HG02798 (cell line): ENCODE results near the gene DCDC1.

ENCODE experiments used
- ATAC-seq: cut with Tn5 transposase; IDR thresholded peaks from one replicate; pipeline ENCODE4 v1.9.1; 2021; ENCODE audit warnings: mild to moderate bottlenecking; ENCODE audit not compliant: unreplicated experiment, poor library complexity

Gene DCDC1

GRCh38 chr11:31369348-31370329, at the start of gene DCDC1, which contains the start of gene DNAJC24:
Gene DCDC1 (minus strand): TSS chr11:31369739. CDS start chr11:31328280, 41,459 bp downstream.
Gene DNAJC24 (plus strand): TSS chr11:31369860. CDS start chr11:31370749, 889 bp downstream.
- peak; percentile 99 for ATAC-seq

- ATAC-seq, result no peak
Observed at GRCh38 chr11:31419138-31419537, 49.6 kb upstream of the DCDC1 start.

GRCh38 chr11:31417816-31418215, 48.3 kb upstream of the DCDC1 start:
- ATAC-seq, result no peak

GRCh38 chr11:31417357-31417756, 47.8 kb upstream of the DCDC1 start:
- no peak for ATAC-seq

GRCh38 chr11:31415435-31415834, 45.9 kb upstream of the DCDC1 start:
- ATAC-seq, result no peak

- ATAC-seq, result no peak
Observed at GRCh38 chr11:31414338-31414737, 44.8 kb upstream of the DCDC1 start.

- no peak for ATAC-seq
Observed at GRCh38 chr11:31412946-31413345, 43.4 kb upstream of the DCDC1 start.

- no peak for ATAC-seq
Observed at GRCh38 chr11:31408201-31408600, 38.7 kb upstream of the DCDC1 start.

- no peak for ATAC-seq
Observed at GRCh38 chr11:31404614-31405013, 35.1 kb upstream of the DCDC1 start.

- peak; percentile 51 for ATAC-seq
Observed at GRCh38 chr11:31397239-31397834, 27.8 kb upstream of the DCDC1 start.

GRCh38 chr11:31387379-31387778, 17.8 kb upstream of the DCDC1 start:
- ATAC-seq, result no peak

- ATAC-seq, result no peak
Observed at GRCh38 chr11:31383116-31383515, 13.6 kb upstream of the DCDC1 start.

GRCh38 chr11:31375879-31376278, 6.3 kb upstream of the DCDC1 start:
- ATAC-seq, result no peak

GRCh38 chr11:31366795-31367194, 2.7 kb downstream of the DCDC1 start:
- no peak for ATAC-seq

GRCh38 chr11:31361743-31362142, 7.8 kb downstream of the DCDC1 start:
- ATAC-seq, result no peak

GRCh38 chr11:31355817-31356216, 13.7 kb downstream of the DCDC1 start:
- ATAC-seq, result no peak

- ATAC-seq, result no peak
Observed at GRCh38 chr11:31355131-31355530, 14.4 kb downstream of the DCDC1 start.

- ATAC-seq, result no peak
Observed at GRCh38 chr11:31351168-31351567, 18.4 kb downstream of the DCDC1 start.

- peak; percentile 56 for ATAC-seq
Observed at GRCh38 chr11:31340903-31341572, 28.5 kb downstream of the DCDC1 start.

- ATAC-seq, result no peak
Observed at GRCh38 chr11:31337806-31338205, 31.7 kb downstream of the DCDC1 start.

- ATAC-seq, result no peak
Observed at GRCh38 chr11:31328697-31329096, 40.8 kb downstream of the DCDC1 start.
